Neural cell (in vitro differentiated cells): Measurements from ENCODE around the gene ATP13A2. TPM values are rescaled to one million over a fixed set of nuclear protein-coding genes. Genes with fewer than 3 reads are reported as not detected.

Source experiments
- H2AFZ ChIP-seq: fragments of 200-600, 300-800 bp; sonication (generic), shearing (Covaris generic); 2 replicates; pipeline ENCODE4 v1.6.0; 2014; ENCODE audit warnings: low read depth, mild to moderate bottlenecking, antibody characterized with exemption, low read length, moderate library complexity
- H3F3A ChIP-seq: fragments of 200-600 bp; shearing (Covaris generic); 2 replicates; pipeline ENCODE4 v1.6.1; 2016; ENCODE audit warnings: mild to moderate bottlenecking, moderate library complexity, mixed read lengths, antibody characterized with exemption, low read length; ENCODE audit not compliant: insufficient read depth, poor library complexity, severe bottlenecking
- H3K27ac ChIP-seq: fragments of 200-600, 300-800 bp; sonication (generic), shearing (Covaris generic); 2 replicates; pipeline ENCODE4 v1.5.1; 2014; ENCODE audit warnings: mild to moderate bottlenecking, low read length, moderate library complexity
- H3K27me3 ChIP-seq: fragments of 300-800, 200-600 bp; sonication (generic), shearing (Covaris generic); 2 replicates; pipeline ENCODE4 v1.6.0; 2014; ENCODE audit warnings: mild to moderate bottlenecking, low read depth, low read length, moderate library complexity; ENCODE audit not compliant: insufficient read depth
- H3K36me3 ChIP-seq: fragments of 300-800, 200-600 bp; sonication (generic), shearing (Covaris generic); 2 replicates; pipeline ENCODE4 v1.5.1; 2014; ENCODE audit warnings: mild to moderate bottlenecking, antibody characterized with exemption, low read length, moderate library complexity; ENCODE audit not compliant: insufficient read depth
- H3K4me2 ChIP-seq: fragments of 300-800, 200-600 bp; sonication (generic), shearing (Covaris generic); 2 replicates; pipeline ENCODE4 v1.6.0; 2014; ENCODE audit warnings: mild to moderate bottlenecking, low read length
- H3K4me3 ChIP-seq: fragments of 300-800, 200-600 bp; sonication (generic), shearing (Covaris generic); 2 replicates; pipeline ENCODE4 v1.5.1; 2014; ENCODE audit warnings: mild to moderate bottlenecking, low read length, moderate library complexity
- H3K79me2 ChIP-seq: fragments of 200-600 bp; shearing (Covaris generic); replicated peaks from 2 replicates; pipeline ENCODE4 v1.6.0; 2014; ENCODE audit warnings: mild to moderate bottlenecking, low read length, moderate library complexity; ENCODE audit not compliant: insufficient read depth
- H3K9ac ChIP-seq: fragments of 300-800, 200-600 bp; sonication (generic), shearing (Covaris generic); 2 replicates; pipeline ENCODE4 v1.6.1; 2016; ENCODE audit warnings: mild to moderate bottlenecking, low read length, mixed read lengths
- H3K9me2 ChIP-seq: fragments of 200-600 bp; shearing (Covaris generic); 2 replicates; pipeline ENCODE4 v1.6.1; 2016; ENCODE audit warnings: mild to moderate bottlenecking, low read length, mixed read lengths; ENCODE audit not compliant: insufficient read depth
- H3K9me3 ChIP-seq: fragments of 200-600, 300-800 bp; sonication (generic), shearing (Covaris generic); 2 replicates; pipeline ENCODE4 v1.6.1; 2016; ENCODE audit warnings: mild to moderate bottlenecking, mixed run types, low read length, moderate library complexity, mixed read lengths
- H4K20me1 ChIP-seq: fragments of 200-600 bp; shearing (Covaris generic); 2 replicates; pipeline ENCODE4 v1.6.1; 2016; ENCODE audit warnings: mild to moderate bottlenecking, mixed run types; ENCODE audit not compliant: insufficient read depth
- CTCF ChIP-seq: fragments of 450-650 bp; IDR thresholded peaks from 2 replicates; pipeline ENCODE4 v1.5.1; 2014; ENCODE audit warnings: antibody characterized with exemption, mild to moderate bottlenecking, moderate library complexity; ENCODE audit not compliant: poor library complexity, severe bottlenecking
- EP300 ChIP-seq: fragments of 450-650 bp; conservative IDR thresholded peaks from 2 replicates; pipeline ENCODE4 v1.6.1; 2014; ENCODE audit warnings: antibody characterized with exemption, mild to moderate bottlenecking, moderate library complexity; ENCODE audit not compliant: poor library complexity, severe bottlenecking
- EZH2 ChIP-seq: fragments of 200-600, 300-800 bp; shearing (Covaris generic), sonication (generic); IDR thresholded peaks from 2 replicates; pipeline ENCODE4 v1.6.1; 2014; ENCODE audit warnings: antibody characterized with exemption, low read length, borderline replicate concordance, mild to moderate bottlenecking; ENCODE audit not compliant: insufficient read depth, poor library complexity, severe bottlenecking
- MXI1 ChIP-seq: fragments of 450-650 bp; conservative IDR thresholded peaks from 2 replicates; pipeline ENCODE4 v1.6.1; 2014; ENCODE audit warnings: antibody characterized with exemption, mild to moderate bottlenecking; ENCODE audit not compliant: poor library complexity, severe bottlenecking
- POLR2AphosphoS5 ChIP-seq: IDR thresholded peaks from 2 replicates; pipeline ENCODE4 v1.6.1; 2012
- RAD21 ChIP-seq: fragments of 450-650 bp; conservative IDR thresholded peaks from 2 replicates; pipeline ENCODE4 v1.6.1; 2014; ENCODE audit warnings: antibody characterized with exemption, mild to moderate bottlenecking, moderate library complexity
- REST ChIP-seq: IDR thresholded peaks from 2 replicates; pipeline ENCODE4 v1.6.1; 2012; ENCODE audit warnings: borderline replicate concordance
- SMC3 ChIP-seq: fragments of 450-650 bp; conservative IDR thresholded peaks from 2 replicates; pipeline ENCODE4 v1.6.1; 2014; ENCODE audit warnings: antibody characterized with exemption, mild to moderate bottlenecking, moderate library complexity; ENCODE audit not compliant: poor library complexity
- TAF1 ChIP-seq: IDR thresholded peaks from 2 replicates; pipeline ENCODE4 v1.6.1; 2012; ENCODE audit warnings: low read depth
- polyA plus RNA-seq: library from polyadenylated mRNA; depleted of rRNA; stranded (reverse); fragments of >200 nt; gene quantifications from 2 replicates; pipeline ENCODE4 v1.2.3, GENCODE V29; 2014

The ATP13A2 gene
- polyA plus RNA-seq, 1 donor from 2014 or later, result 43.3 TPM

- H3K9ac ChIP-seq, result no peak overlapping the region
- H3K9me2 ChIP-seq, result no peaks in the 10 kb centered on the region
- H4K20me1 ChIP-seq, result no peaks in the 10 kb centered on the region
- no peaks in the 10 kb centered on the region for H3K27me3 ChIP-seq
- no peak overlapping the region for H3K4me2 ChIP-seq
- H3F3A ChIP-seq, result no peaks in the 10 kb centered on the region
- no peak overlapping the region for H3K27ac ChIP-seq
- TF ChIP-seq EP300 (no peak), SMC3 (no peak)
- no peak overlapping the region for H3K4me3 ChIP-seq
- no peak overlapping the region for H2AFZ ChIP-seq
- H3K79me2 ChIP-seq, result no peaks in the 10 kb centered on the region
- H3K36me3 ChIP-seq, result no peaks in the 10 kb centered on the region
- no peaks in the 10 kb centered on the region for H3K9me3 ChIP-seq
Measured at GRCh38 chr1:17001760-17002523, 9.8 kb downstream of the ATP13A2 start.

GRCh38 chr1:16999863-17000262 lies 11.9 kb downstream of the ATP13A2 start:
- Histone ChIP-seq H4K20me1 (no peaks in the 10 kb centered on the region), H3K4me2 (no peak overlapping the region), H3K9ac (no peak overlapping the region), H3F3A (no peaks in the 10 kb centered on the region), H3K27me3 (no peaks in the 10 kb centered on the region), H3K27ac (no peak overlapping the region), H3K9me2 (no peaks in the 10 kb centered on the region), H2AFZ (no peak overlapping the region), H3K36me3 (no peaks in the 10 kb centered on the region), H3K4me3 (no peak overlapping the region), H3K9me3 (no peaks in the 10 kb centered on the region), H3K79me2 (no peaks in the 10 kb centered on the region)
- TF ChIP-seq POLR2AphosphoS5 (no peak), CTCF (no peak), EP300 (no peak), MXI1 (no peak), SMC3 (no peak), TAF1 (no peak)

- H4K20me1 ChIP-seq, result no peaks in the 10 kb centered on the region
- H3F3A ChIP-seq, result no peaks in the 10 kb centered on the region
- no peaks in the 10 kb centered on the region for H3K9me2 ChIP-seq
- no peaks in the 10 kb centered on the region for H3K9me3 ChIP-seq
- H3K79me2 ChIP-seq, result no peaks in the 10 kb centered on the region
- no peak overlapping the region for H2AFZ ChIP-seq
- no peak overlapping the region for H3K9ac ChIP-seq
- TF ChIP-seq EZH2, result no peak
- no peak for TF ChIP-seq MXI1
- TF ChIP-seq SMC3, result no peak
- no peak for TF ChIP-seq REST
- no peak for TF ChIP-seq EP300
- TF ChIP-seq TAF1, result no peak
- no peak for TF ChIP-seq RAD21
- TF ChIP-seq POLR2AphosphoS5, result no peak
- H3K27ac ChIP-seq, result no peak overlapping the region
- H3K27me3 ChIP-seq, result no peaks in the 10 kb centered on the region
- no peak overlapping the region for H3K4me3 ChIP-seq
- no peaks in the 10 kb centered on the region for H3K36me3 ChIP-seq
- no peak overlapping the region for H3K4me2 ChIP-seq
Measured at GRCh38 chr1:16998589-16998988, 13.1 kb downstream of the ATP13A2 start.
